ENCODE data around the gene MYH6. TPM values are rescaled to one million over a fixed set of nuclear protein-coding genes. Genes with fewer than 3 reads are reported as not detected.
"Not testable (repeated sequence)": the region's sequence is repeated elsewhere in the genome, so short reads cannot be mapped to it uniquely, and the experiment has no call there.

Gene MYH6
- total RNA-seq, 4 donors from 2014 or later = 0.16 to 1.5 TPM; not detected in 2

DNA sequence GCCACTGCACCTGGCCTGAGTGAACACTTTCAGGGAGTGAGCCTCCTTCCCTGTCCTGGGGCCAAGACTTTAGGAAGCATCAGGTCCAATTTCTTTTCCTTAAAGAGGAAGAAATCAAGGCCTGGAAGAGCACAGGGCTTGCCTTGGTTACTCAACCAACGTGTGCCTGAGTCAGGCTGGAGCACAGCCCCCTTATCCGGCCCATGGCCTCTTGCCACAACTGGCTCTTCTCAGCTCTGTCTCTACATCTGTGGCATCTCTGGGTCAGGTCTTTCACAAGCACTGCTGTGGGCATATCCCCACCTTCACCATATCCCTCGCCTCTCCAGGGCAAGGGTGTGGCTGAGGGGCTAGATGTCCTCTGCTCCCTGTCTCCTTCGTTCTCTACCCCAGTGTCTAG, 6.8 kb downstream of the MYH6 start:
- Histone ChIP-seq H3K27me3 (peaks cover 4% of the 10 kb centered on the region), H3K9me3 (no peaks in the 10 kb centered on the region), H3K36me3 (no peaks in the 10 kb centered on the region), H3K4me1 (no peaks in the 10 kb centered on the region), H3K27ac (no peak overlapping the region), H3K4me3 (no peak overlapping the region)
- in situ Hi-C loops (cut with MboI; ENCODE audit: low pct_ligation_motif_present in 1 of 4, low pct_unique_long_range_greater_than_20kb in 1 of 4, low sequenced_read_pairs in 3 of 4) = no loop called here
- intact Hi-C loops (cut with DNase I; ENCODE audit: low total_unique reads) = no loop called here
- no peak for DNase-seq
- WGBS, 2 donors (ENCODE audit: low coverage in 1 of 2) = 58 to 71% methylated on average over 2 to 4 of the region's 4 CpGs
- TF ChIP-seq EP300 (IDR thresholded peaks at IDR 0.05; ENCODE audit: low read depth) (no peak), POLR2AphosphoS5 (IDR thresholded peaks at IDR 0.05) (no peak), POLR2A (IDR thresholded peaks at IDR 0.05) (no peak)
- TF ChIP-seq, protein P1, sequence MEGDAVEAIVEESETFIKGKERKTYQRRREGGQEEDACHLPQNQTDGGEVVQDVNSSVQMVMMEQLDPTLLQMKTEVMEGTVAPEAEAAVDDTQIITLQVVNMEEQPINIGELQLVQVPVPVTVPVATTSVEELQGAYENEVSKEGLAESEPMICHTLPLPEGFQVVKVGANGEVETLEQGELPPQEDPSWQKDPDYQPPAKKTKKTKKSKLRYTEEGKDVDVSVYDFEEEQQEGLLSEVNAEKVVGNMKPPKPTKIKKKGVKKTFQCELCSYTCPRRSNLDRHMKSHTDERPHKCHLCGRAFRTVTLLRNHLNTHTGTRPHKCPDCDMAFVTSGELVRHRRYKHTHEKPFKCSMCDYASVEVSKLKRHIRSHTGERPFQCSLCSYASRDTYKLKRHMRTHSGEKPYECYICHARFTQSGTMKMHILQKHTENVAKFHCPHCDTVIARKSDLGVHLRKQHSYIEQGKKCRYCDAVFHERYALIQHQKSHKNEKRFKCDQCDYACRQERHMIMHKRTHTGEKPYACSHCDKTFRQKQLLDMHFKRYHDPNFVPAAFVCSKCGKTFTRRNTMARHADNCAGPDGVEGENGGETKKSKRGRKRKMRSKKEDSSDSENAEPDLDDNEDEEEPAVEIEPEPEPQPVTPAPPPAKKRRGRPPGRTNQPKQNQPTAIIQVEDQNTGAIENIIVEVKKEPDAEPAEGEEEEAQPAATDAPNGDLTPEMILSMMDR (IDR thresholded peaks at IDR 0.05) = no peak

DNA sequence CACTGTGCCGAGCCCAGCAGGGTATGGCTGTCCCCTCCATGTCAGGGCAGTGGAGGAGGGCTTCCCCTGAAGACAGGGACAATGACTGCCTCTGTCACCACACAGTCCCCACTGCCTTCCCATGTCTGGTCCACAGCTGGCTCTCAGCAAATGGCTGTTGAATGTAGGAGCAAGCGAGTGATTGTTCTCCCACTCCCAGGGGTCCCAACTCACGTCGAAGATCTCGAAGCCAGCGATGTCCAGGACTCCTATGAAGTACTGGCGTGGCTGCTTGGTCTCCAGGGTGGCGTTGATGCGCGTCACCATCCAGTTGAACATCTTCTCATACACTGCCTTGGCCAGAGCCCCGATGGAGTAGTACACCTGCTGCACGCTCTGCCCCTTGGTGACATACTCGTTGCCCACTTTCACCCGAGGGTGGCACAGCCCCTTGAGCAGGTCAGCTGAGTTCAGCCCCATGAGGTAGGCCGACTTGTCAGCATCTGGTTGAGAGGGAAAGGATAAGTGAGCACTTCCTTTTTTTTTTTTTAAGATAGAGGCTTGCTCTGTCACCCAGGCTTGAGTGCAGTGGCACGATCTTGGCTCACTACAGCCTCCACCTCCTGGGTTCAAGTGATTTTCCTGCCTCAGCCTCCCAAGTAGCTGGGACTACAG, 7.5 kb downstream of the MYH6 start:
- H3K27ac ChIP-seq; H3K4me1 ChIP-seq; H3K4me3 ChIP-seq; H3K9me3 ChIP-seq; intact Hi-C loops (cut with DNase I; ENCODE audit: low total_unique reads); in situ Hi-C loops (cut with MboI; ENCODE audit: low pct_ligation_motif_present in 1 of 4, low pct_unique_long_range_greater_than_20kb in 1 of 4, low sequenced_read_pairs in 3 of 4); H3K27me3 ChIP-seq; DNase-seq; H3K36me3 ChIP-seq: not testable (repeated sequence)
- 63 to 85% methylated on average over 3 to 12 of the region's 16 CpGs for WGBS, 2 donors (ENCODE audit: low coverage in 1 of 2)

DNA sequence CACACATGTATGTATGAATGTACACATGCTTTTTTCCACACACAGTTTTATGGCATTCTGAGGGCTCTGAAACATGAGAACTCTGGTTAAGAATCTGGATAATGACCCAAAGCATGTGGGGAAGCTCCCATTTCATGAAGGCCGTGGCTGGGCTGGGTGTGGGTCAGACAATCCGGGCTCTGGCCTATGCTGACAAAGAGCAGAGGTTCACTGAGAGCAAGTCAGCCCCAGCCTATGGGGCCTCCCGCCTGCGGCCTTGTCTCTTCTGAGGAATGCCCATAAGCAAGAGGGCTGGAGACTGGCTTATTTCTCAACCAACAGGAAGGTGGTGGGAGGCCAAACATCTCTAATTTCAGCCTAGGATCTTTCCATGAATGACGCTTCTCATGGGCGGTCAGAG, 8.5 kb downstream of the MYH6 start:
- intact Hi-C loops (cut with DNase I; ENCODE audit: low total_unique reads) (no loop called here), in situ Hi-C loops (cut with MboI; ENCODE audit: low pct_ligation_motif_present in 1 of 4, low pct_unique_long_range_greater_than_20kb in 1 of 4, low sequenced_read_pairs in 3 of 4) (loop anchor here in 1 of 4 donors (25.0 kb wide), 1 partner anchor 137 kb away; no protein-coding TSS in a partner anchor)
- WGBS, 2 donors (ENCODE audit: low coverage in 1 of 2) = 80% methylated on average over 6 of the region's 6 CpGs; no CpG with 5 or more reads in 1 of the 2 donors
- Histone ChIP-seq H3K4me3 (no peak overlapping the region), H3K36me3 (no peaks in the 10 kb centered on the region), H3K9me3 (no peaks in the 10 kb centered on the region), H3K27ac (no peak overlapping the region), H3K4me1 (no peaks in the 10 kb centered on the region), H3K27me3 (peaks cover 4% of the 10 kb centered on the region)
- TF ChIP-seq, protein P1 (IDR thresholded peaks at IDR 0.05) = no peak
- no peak for TF ChIP-seq POLR2A (IDR thresholded peaks at IDR 0.05)
- TF ChIP-seq EP300 (IDR thresholded peaks at IDR 0.05; ENCODE audit: low read depth) = no peak
- no peak for TF ChIP-seq POLR2AphosphoS5 (IDR thresholded peaks at IDR 0.05)
- DNase-seq = no peak

DNA sequence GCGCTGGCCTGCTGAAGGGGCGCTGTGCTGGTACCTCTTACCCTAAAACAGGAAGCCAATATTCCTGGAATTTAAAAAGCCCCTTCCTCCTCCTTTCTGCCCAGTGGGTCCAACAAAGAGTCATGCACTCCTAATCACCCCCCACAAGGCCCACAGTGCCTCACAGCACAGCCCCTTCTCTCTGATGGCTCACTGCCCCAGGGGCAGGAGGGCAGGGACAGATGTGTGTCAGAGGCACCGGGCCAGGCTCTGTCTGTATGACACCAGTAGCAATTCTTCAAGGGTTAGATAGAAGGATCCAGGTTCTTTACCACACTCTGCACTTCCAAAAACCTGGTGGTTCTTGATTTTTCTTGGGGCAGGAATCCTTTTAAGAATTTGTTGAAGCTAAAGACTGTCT, 8.9 kb downstream of the MYH6 start:
- intact Hi-C loops (cut with DNase I; ENCODE audit: low total_unique reads) = no loop called here
- no peak for TF ChIP-seq POLR2A (IDR thresholded peaks at IDR 0.05)
- TF ChIP-seq EP300 (IDR thresholded peaks at IDR 0.05; ENCODE audit: low read depth) = no peak
- TF ChIP-seq, protein P1 (IDR thresholded peaks at IDR 0.05) = no peak
- TF ChIP-seq POLR2AphosphoS5 (IDR thresholded peaks at IDR 0.05) = no peak
- no peaks in the 10 kb centered on the region for H3K4me1 ChIP-seq

More for the DNA sequence above, 8.9 kb downstream of the MYH6 start:
- no peak overlapping the region for H3K27ac ChIP-seq
- 92 to 95% methylated on average over 2 to 3 of the region's 3 CpGs for WGBS, 2 donors (ENCODE audit: low coverage in 1 of 2)
- no peak for DNase-seq
- in situ Hi-C loops (cut with MboI; ENCODE audit: low pct_ligation_motif_present in 1 of 4, low pct_unique_long_range_greater_than_20kb in 1 of 4, low sequenced_read_pairs in 3 of 4) = loop anchor here in 1 of 4 donors (25.0 kb wide), 1 partner anchor 137 kb away; no protein-coding TSS in a partner anchor
- no peaks in the 10 kb centered on the region for H3K9me3 ChIP-seq
- no peaks in the 10 kb centered on the region for H3K36me3 ChIP-seq
- H3K4me3 ChIP-seq = no peak overlapping the region
- peaks cover 4% of the 10 kb centered on the region for H3K27me3 ChIP-seq
